DOHH2 (cell line): Measurements from ENCODE around the gene PPP4R4.

Experiments
- CTCF ChIP-seq: fragments of 200-600 bp; sonication (generic); IDR thresholded peaks from one replicate; pipeline ENCODE4 v1.5.1; 2014; ENCODE audit warnings: antibody characterized with exemption, mild to moderate bottlenecking, low read depth, low read length; ENCODE audit not compliant: poor library complexity, severe bottlenecking
- EZH2phosphoT487 ChIP-seq: fragments of 200-600 bp; sonication (generic); IDR thresholded peaks from 2 replicates; pipeline ENCODE4 v1.6.1; 2017; ENCODE audit warnings: borderline replicate concordance, mild to moderate bottlenecking, antibody characterized with exemption, low read length, moderate library complexity, mixed read lengths

GRCh38 chr14:94143711-94144110 lies 30.4 kb upstream of the PPP4R4 start:
- TF ChIP-seq EZH2phosphoT487 (no peak), CTCF (no peak)
